GM21825 (cell line): ENCODE data around the gene CD3G.
"Not testable (repeated sequence)": the region's sequence is repeated elsewhere in the genome, so short reads cannot be mapped to it uniquely, and the experiment has no call there.

Experiments
- ATAC-seq: cut with Tn5 transposase; IDR thresholded peaks from one replicate; pipeline ENCODE4 v1.9.1; 2021; ENCODE audit warnings: mild to moderate bottlenecking, moderate library complexity; ENCODE audit not compliant: unreplicated experiment

Gene CD3G

GRCh38 chr11:118343981-118344515 is at the start of gene CD3G:
CD3G (plus strand) TSS chr11:118344344; CDS start chr11:118344424, 80 bp downstream.
- no peak for ATAC-seq

- no peak for ATAC-seq
These were observed 48.9 kb upstream of the CD3G start for GRCh38 chr11:118295199-118295598.

GRCh38 chr11:118295815-118296454 is 48.2 kb upstream of the CD3G start:
- ATAC-seq, result no peak

GRCh38 chr11:118301600-118302195 is 42.4 kb upstream of the CD3G start:
- ATAC-seq, result no peak

- ATAC-seq, result no peak
These were observed 39.9 kb upstream of the CD3G start for GRCh38 chr11:118304227-118304567.

GRCh38 chr11:118304568-118305248 is 39.4 kb upstream of the CD3G start, which contains the start of gene CD3E:
CD3E (plus strand) TSS chr11:118304730; CDS start chr11:118304953, 223 bp downstream.
- ATAC-seq, result no peak

GRCh38 chr11:118305726-118306125 is 38.4 kb upstream of the CD3G start:
- ATAC-seq, result no peak

GRCh38 chr11:118306556-118306955 is 37.6 kb upstream of the CD3G start:
- ATAC-seq, result no peak

GRCh38 chr11:118308995-118309528 is 35.1 kb upstream of the CD3G start:
- ATAC-seq, result not testable (repeated sequence)

GRCh38 chr11:118310271-118310670 is 33.9 kb upstream of the CD3G start:
- no peak for ATAC-seq

- ATAC-seq, result no peak
These were observed 33.2 kb upstream of the CD3G start for GRCh38 chr11:118310781-118311485.

GRCh38 chr11:118311518-118311917 is 32.6 kb upstream of the CD3G start:
- ATAC-seq, result no peak

GRCh38 chr11:118312328-118312727 is 31.8 kb upstream of the CD3G start:
- no peak for ATAC-seq

GRCh38 chr11:118313242-118313641 is 30.9 kb upstream of the CD3G start:
- ATAC-seq, result no peak

- no peak for ATAC-seq
These were observed 29.1 kb upstream of the CD3G start for GRCh38 chr11:118314988-118315411.

- no peak for ATAC-seq
These were observed 26.0 kb upstream of the CD3G start for GRCh38 chr11:118318124-118318523.

- no peak for ATAC-seq
These were observed 25.4 kb upstream of the CD3G start for GRCh38 chr11:118318581-118319336.

- no peak for ATAC-seq
These were observed 24.8 kb upstream of the CD3G start for GRCh38 chr11:118319337-118319707.

GRCh38 chr11:118320515-118320914 is 23.6 kb upstream of the CD3G start:
- ATAC-seq, result no peak

- ATAC-seq, result no peak
These were observed 22.6 kb upstream of the CD3G start for GRCh38 chr11:118321386-118322082.
